Mesenchymal stem cell (in vitro differentiated cells and primary cell): ENCODE data around the gene BSDC1.

ENCODE experiments used
- DNase-seq: peaks from one replicate; pipeline ENCODE4 v3.0.0-alpha.2; 2013
- H2AFZ ChIP-seq: one replicate; pipeline ENCODE4 v1.6.1; 2013; ENCODE audit warnings: low read depth, mild to moderate bottlenecking, control low read depth, inconsistent platforms, low read length, moderate library complexity
- H2AK5ac ChIP-seq: 2 replicates; pipeline ENCODE4 v1.6.1; 2013; ENCODE audit warnings: low read length, moderate library complexity, mild to moderate bottlenecking, inconsistent platforms; ENCODE audit not compliant: severe bottlenecking
- H2BK120ac ChIP-seq: one replicate; pipeline ENCODE4 v1.6.1; 2013; ENCODE audit warnings: low read depth, mild to moderate bottlenecking, inconsistent platforms, low read length, moderate library complexity
- H2BK12ac ChIP-seq, 2 experiments: one replicate each; pipeline ENCODE4 v1.6.1; 2013; ENCODE audit warnings: inconsistent platforms in 2 of 2, low read length in 2 of 2, mild to moderate bottlenecking in 2 of 2, moderate library complexity in 2 of 2, control low read depth in 1 of 2
- H2BK15ac ChIP-seq: one replicate; pipeline ENCODE4 v1.6.1; 2013; ENCODE audit warnings: mild to moderate bottlenecking, low read depth, inconsistent platforms; ENCODE audit not compliant: poor library complexity, severe bottlenecking
- H2BK5ac ChIP-seq: 2 replicates; pipeline ENCODE4 v1.6.1; 2013; ENCODE audit warnings: low read depth, mild to moderate bottlenecking, low read length, control low read depth, inconsistent platforms; ENCODE audit not compliant: poor library complexity, severe bottlenecking
- H3K14ac ChIP-seq, 2 experiments: one replicate each; pipeline ENCODE4 v1.6.1; 2013; ENCODE audit warnings: inconsistent platforms in 2 of 2, low read length in 2 of 2, control low read depth in 1 of 2, mild to moderate bottlenecking in 1 of 2, moderate library complexity in 1 of 2
- H3K18ac ChIP-seq, 2 experiments: one replicate each; pipeline ENCODE4 v1.6.1; 2013; ENCODE audit warnings: inconsistent platforms in 2 of 2, low read length in 2 of 2, control low read depth in 1 of 2, low read depth in 1 of 2, mild to moderate bottlenecking in 1 of 2
- H3K23ac ChIP-seq, 2 experiments: one replicate each; pipeline ENCODE4 v1.6.1; 2013; ENCODE audit warnings: inconsistent platforms in 2 of 2, low read length in 2 of 2, mild to moderate bottlenecking in 2 of 2, moderate library complexity in 2 of 2, control low read depth in 1 of 2
- H3K27ac ChIP-seq: 2 replicates; pipeline ENCODE4 v1.5.1; 2013; ENCODE audit warnings: mild to moderate bottlenecking, moderate library complexity, low read length, control low read depth, inconsistent platforms; ENCODE audit not compliant: poor library complexity, severe bottlenecking
- H3K27me3 ChIP-seq, 2 experiments: 2 replicates each; pipeline versions ENCODE4 v1.6.1 to v1.7.0; 2013; ENCODE audit warnings: low read length in 2 of 2, mild to moderate bottlenecking in 2 of 2, moderate library complexity in 2 of 2, control low read depth in 1 of 2, inconsistent platforms in 1 of 2; ENCODE audit not compliant: control insufficient read depth in 1 of 2, insufficient read depth in 1 of 2
- H3K36me3 ChIP-seq, 2 experiments: 2 replicates each; pipeline versions ENCODE4 v1.6.1 to v1.7.0; 2013; ENCODE audit warnings: low read length in 2 of 2, control low read depth in 1 of 2, inconsistent platforms in 1 of 2, low read depth in 1 of 2, mild to moderate bottlenecking in 1 of 2; ENCODE audit not compliant: insufficient read depth in 2 of 2, control insufficient read depth in 1 of 2
- H3K4ac ChIP-seq, 2 experiments: one replicate each; pipeline ENCODE4 v1.6.1; 2013; ENCODE audit warnings: inconsistent platforms in 2 of 2, low read length in 2 of 2, mild to moderate bottlenecking in 2 of 2, moderate library complexity in 2 of 2, control low read depth in 1 of 2, low read depth in 1 of 2
- H3K4me1 ChIP-seq: 2 replicates; pipeline ENCODE4 v1.6.1; 2013; ENCODE audit warnings: low read depth, low read length, control low read depth; ENCODE audit not compliant: control insufficient read depth, insufficient read depth
- H3K4me2 ChIP-seq: 2 replicates; pipeline ENCODE4 v1.6.1; 2013; ENCODE audit warnings: low read length, mild to moderate bottlenecking, inconsistent platforms; ENCODE audit not compliant: poor library complexity, severe bottlenecking
- H3K4me3 ChIP-seq, 2 experiments: 2 replicates each; pipeline versions ENCODE4 v1.5.1 to v1.7.0; 2013; ENCODE audit warnings: low read length in 2 of 2, mild to moderate bottlenecking in 2 of 2, control low read depth in 1 of 2, low read depth in 1 of 2; ENCODE audit not compliant: insufficient read depth in 1 of 2
- H3K79me1 ChIP-seq: replicated peaks from 2 replicates; pipeline ENCODE4 v1.6.1; 2013; ENCODE audit warnings: mild to moderate bottlenecking, control low read depth, low read length, inconsistent platforms; ENCODE audit not compliant: poor library complexity, severe bottlenecking
- H3K9ac ChIP-seq: 2 replicates; pipeline ENCODE4 v1.7.0; 2013; ENCODE audit warnings: mild to moderate bottlenecking, low read length, moderate library complexity
- H3K9me3 ChIP-seq: 2 replicates; pipeline ENCODE4 v1.7.0; 2013; ENCODE audit warnings: mild to moderate bottlenecking, low read length; ENCODE audit not compliant: control insufficient read depth
- H4K8ac ChIP-seq: one replicate; pipeline ENCODE4 v1.6.1; 2013; ENCODE audit warnings: inconsistent platforms, mild to moderate bottlenecking, low read length, moderate library complexity
- H4K91ac ChIP-seq: one replicate; pipeline ENCODE4 v1.6.1; 2013; ENCODE audit warnings: mild to moderate bottlenecking, low read length, inconsistent platforms
- WGBS: methylation state at CpG from one replicate; pipeline ENCODE4 v1.1.7; 2013; ENCODE audit warnings: mixed read lengths; 5-methylcytosine and 5-hydroxymethylcytosine counted together

Gene BSDC1

DNA sequence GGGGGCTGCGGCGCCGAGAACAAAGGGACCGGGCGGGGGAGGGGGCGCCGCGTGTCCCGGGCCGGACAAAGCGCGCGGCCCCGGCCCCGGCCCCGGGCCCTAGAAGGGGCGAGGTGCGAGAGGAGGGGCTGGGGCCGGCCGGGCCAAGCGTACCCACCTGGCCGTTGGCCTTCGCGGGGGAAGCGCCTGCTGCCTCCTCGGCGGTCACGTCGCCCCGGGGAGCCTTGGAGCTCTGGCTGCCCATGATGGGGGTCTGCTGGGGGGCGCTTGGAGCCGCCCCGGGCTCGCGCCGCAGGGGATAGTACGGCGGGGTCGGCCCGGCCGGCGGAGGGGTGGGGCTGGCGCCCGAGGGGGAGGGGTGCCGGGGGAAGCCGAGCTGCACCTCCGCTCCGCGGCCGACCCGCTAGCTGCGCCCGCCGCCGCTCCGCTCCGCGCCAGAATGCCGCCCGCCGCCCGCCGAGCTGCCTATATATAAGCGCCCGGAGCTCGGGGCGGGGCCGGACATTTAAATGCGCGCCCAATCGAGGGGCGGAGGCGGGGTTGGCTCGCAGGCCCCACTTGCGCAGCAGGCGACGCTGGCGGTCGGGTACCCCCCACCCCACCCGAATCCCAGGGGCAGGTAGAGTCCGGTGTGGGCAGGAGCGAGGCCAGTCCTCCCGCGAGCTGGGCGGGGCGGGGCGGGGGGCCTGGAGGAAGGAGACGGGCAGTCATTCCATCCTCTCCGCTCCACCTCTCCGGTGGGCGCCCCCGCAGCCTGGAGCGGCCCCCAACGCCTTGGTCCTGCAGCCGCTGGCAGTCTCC is 58.3 kb downstream of the BSDC1 start, which contains the start of gene MARCKSL1:
Gene MARCKSL1, minus strand, starts transcription at position 444 of the 801 bp plus-strand sequence. Its CDS starts 200 bp downstream, at position 244.
- Histone ChIP-seq H3K27ac (no peak within 1 kb of the TSS), H3K4me3 (peak within 1 kb of the TSS; percentile 82 to 88), H3K9ac (peak within 1 kb of the TSS; percentile 83), H2AFZ (no peak within 1 kb of the TSS), H4K91ac (peak within 1 kb of the TSS; percentile 71), H3K14ac (peak within 1 kb of the TSS in 1 of 2 experiments; percentile 94), H3K18ac (peak within 1 kb of the TSS; percentile 85 to 92), H3K23ac (peak within 1 kb of the TSS in 1 of 2 experiments; percentile 98), H3K36me3 (peaks cover 31 to 36% of the 10 kb centered on the region in 2 experiments), H3K4me2 (peak within 1 kb of the TSS; percentile 71), H2AK5ac (peak within 1 kb of the TSS; percentile 8), H4K8ac (peak within 1 kb of the TSS; percentile 70), H3K79me1 (no peaks in the 10 kb centered on the region), H2BK15ac (no peak within 1 kb of the TSS), H3K4me1 (peaks cover 52% of the 10 kb centered on the region), H3K27me3 (no peaks in the 10 kb centered on the region), H3K9me3 (no peaks in the 10 kb centered on the region), H2BK120ac (peak within 1 kb of the TSS; percentile 64), H2BK12ac (peak within 1 kb of the TSS in 1 of 2 experiments; percentile 49), H3K4ac (peak within 1 kb of the TSS; percentile 73 to 91), H2BK5ac (peak within 1 kb of the TSS; percentile 32)
- peak; percentile 76 for DNase-seq
- under 1% methylated on average over 55 of the region's 95 CpGs for WGBS

GRCh38 chr1:32335535-32335789 is 58.8 kb downstream of the BSDC1 start:
- Histone ChIP-seq H3K79me1 (no peaks in the 10 kb centered on the region), H3K9ac (peak overlapping the region; percentile 83), H2AK5ac (no peak overlapping the region), H3K14ac (no peak overlapping the region), H3K4ac (peak overlapping the region in 1 of 2 experiments; percentile 55), H3K4me2 (peak overlapping the region; percentile 71), H2BK12ac (no peak overlapping the region), H3K27ac (no peak overlapping the region), H2BK120ac (peak overlapping the region; percentile 64), H3K23ac (no peak overlapping the region), H3K18ac (peak overlapping the region in 1 of 2 experiments; percentile 54), H4K8ac (no peak overlapping the region), H3K9me3 (no peaks in the 10 kb centered on the region), H3K27me3 (no peaks in the 10 kb centered on the region), H2AFZ (no peak overlapping the region), H4K91ac (no peak overlapping the region), H3K4me3 (peak overlapping the region; percentile 82 to 88), H2BK15ac (no peak overlapping the region), H2BK5ac (no peak overlapping the region), H3K36me3 (peaks cover 37 to 41% of the 10 kb centered on the region in 2 experiments), H3K4me1 (peaks cover 54% of the 10 kb centered on the region)
- WGBS: under 1% methylated on average over 31 of the region's 34 CpGs
- no peak for DNase-seq

DNA sequence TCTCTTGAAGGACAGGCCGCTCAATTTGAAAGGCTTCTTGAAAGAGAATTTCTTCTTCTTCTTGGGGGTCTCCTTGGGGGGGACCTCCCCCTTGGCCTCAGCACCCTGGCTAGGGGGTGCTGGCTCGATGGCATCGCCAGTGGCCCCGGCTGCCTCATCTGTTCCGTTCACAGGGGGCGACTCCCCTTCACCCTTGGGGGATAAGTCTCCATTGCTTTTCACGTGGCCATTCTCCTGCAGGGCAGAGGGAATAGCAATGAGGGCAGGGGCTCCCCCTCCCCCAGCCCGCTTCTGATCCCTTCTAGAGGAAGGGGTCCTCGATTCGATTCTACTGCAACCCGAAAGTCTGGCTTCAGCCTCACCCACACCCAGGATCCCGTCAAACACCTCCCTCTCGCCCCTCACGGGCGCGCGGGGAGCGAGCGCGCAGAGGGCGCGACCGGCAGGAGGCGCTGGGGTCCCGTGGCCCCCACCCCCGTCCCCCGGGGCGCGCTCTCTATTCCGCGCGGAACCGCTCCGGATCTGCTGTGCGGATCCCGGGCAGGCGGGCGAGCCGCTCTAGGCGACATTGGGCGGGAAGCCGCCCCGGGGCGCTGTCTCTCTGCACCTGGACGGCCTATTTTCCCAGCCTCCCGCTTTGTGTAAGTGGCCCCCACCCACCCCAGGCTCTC is 59.2 kb downstream of the BSDC1 start:
- H3K14ac ChIP-seq: peak overlapping the region in 1 of 2 experiments; percentile 80
- H2AK5ac ChIP-seq: no peak overlapping the region
- DNase-seq: peak; percentile 51
- H3K9me3 ChIP-seq: no peaks in the 10 kb centered on the region
- peaks cover 41 to 46% of the 10 kb centered on the region in 2 experiments for H3K36me3 ChIP-seq
- H3K4ac ChIP-seq: peak overlapping the region in 1 of 2 experiments; percentile 55
- no peak overlapping the region for H2BK5ac ChIP-seq
- no peaks in the 10 kb centered on the region for H3K27me3 ChIP-seq
- H3K4me3 ChIP-seq: peak overlapping the region; percentile 82 to 88
- H2BK120ac ChIP-seq: no peak overlapping the region
- 2% methylated on average over 39 of the region's 46 CpGs for WGBS
- no peak overlapping the region for H2BK12ac ChIP-seq
- H3K4me2 ChIP-seq: peak overlapping the region; percentile 71
- H3K9ac ChIP-seq: peak overlapping the region; percentile 83
- H2BK15ac ChIP-seq: no peak overlapping the region
- H3K18ac ChIP-seq: peak overlapping the region in 1 of 2 experiments; percentile 54
- H4K91ac ChIP-seq: no peak overlapping the region
- peak overlapping the region in 1 of 2 experiments; percentile 14 for H3K23ac ChIP-seq
- peaks cover 54% of the 10 kb centered on the region for H3K4me1 ChIP-seq
- peak overlapping the region; percentile 2 for H3K27ac ChIP-seq
- no peaks in the 10 kb centered on the region for H3K79me1 ChIP-seq
- no peak overlapping the region for H2AFZ ChIP-seq
- no peak overlapping the region for H4K8ac ChIP-seq
